Measurements from ENCODE around the gene DEF6. TPM values are rescaled to one million over a fixed set of nuclear protein-coding genes. Genes with fewer than 3 reads are reported as not detected.

Gene DEF6
- total RNA-seq, 1 experiment from 2014 or later: 0.59 TPM

DNA sequence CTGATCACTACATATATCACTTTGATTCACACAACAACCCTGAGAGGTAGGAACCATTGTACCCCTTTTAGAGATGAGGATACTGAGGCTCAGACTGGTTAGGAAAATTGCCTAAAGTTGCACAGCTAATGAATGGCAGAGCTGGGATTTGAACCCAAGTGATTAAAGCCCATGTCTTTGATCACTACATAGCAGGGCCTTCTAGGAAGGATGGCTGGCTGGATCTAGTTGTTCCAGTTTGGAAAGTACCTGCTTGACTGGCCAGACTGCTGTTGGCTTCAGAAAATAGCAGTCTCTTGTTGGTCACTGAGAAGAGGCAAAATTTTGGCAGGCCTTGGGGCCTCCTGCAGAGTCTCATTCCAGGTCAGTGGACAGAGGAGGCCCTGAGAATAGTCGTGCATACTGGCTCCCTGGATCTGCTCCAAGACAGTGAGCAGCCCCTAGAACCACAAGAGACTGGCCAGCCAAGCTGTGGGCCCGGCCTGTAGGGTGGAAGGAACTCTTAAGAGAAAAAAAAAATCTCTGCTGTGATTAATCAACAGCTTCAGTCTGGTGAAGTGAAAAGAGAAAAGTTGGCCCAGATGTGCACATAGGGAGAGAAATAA is 62.2 kb downstream of the DEF6 start:
- no peak for DNase-seq (ENCODE audit: low read depth, low spot score)
- intact Hi-C loops (cut with micrococcal nuclease; ENCODE audit: unreplicated experiment) (no loop called here), in situ Hi-C loops (cut with HindIII; ENCODE audit: low pct_unique_long_range_greater_than_20kb, low sequenced_read_pairs) (no loop called here)
- ChIA-PET POLR2A (no interaction called here), CTCF (interaction anchor here (0.6 kb wide), 1 partner anchor 8 kb away, joined by 14 read pairs; no protein-coding TSS in a partner anchor)
- TF ChIP-seq POLR2AphosphoS5 (IDR thresholded peaks at IDR 0.05; ENCODE audit: low read depth, low read length): no peak
- no peak for TF ChIP-seq TCF7L2 (IDR thresholded peaks at IDR 0.05; ENCODE audit: low read depth, low read length)
- TF ChIP-seq, protein P1, sequence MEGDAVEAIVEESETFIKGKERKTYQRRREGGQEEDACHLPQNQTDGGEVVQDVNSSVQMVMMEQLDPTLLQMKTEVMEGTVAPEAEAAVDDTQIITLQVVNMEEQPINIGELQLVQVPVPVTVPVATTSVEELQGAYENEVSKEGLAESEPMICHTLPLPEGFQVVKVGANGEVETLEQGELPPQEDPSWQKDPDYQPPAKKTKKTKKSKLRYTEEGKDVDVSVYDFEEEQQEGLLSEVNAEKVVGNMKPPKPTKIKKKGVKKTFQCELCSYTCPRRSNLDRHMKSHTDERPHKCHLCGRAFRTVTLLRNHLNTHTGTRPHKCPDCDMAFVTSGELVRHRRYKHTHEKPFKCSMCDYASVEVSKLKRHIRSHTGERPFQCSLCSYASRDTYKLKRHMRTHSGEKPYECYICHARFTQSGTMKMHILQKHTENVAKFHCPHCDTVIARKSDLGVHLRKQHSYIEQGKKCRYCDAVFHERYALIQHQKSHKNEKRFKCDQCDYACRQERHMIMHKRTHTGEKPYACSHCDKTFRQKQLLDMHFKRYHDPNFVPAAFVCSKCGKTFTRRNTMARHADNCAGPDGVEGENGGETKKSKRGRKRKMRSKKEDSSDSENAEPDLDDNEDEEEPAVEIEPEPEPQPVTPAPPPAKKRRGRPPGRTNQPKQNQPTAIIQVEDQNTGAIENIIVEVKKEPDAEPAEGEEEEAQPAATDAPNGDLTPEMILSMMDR (IDR thresholded peaks at IDR 0.05): no peak
- TF ChIP-seq SIN3A (IDR thresholded peaks at IDR 0.05; ENCODE audit: borderline replicate concordance, insufficient read depth, low read depth, low read length): no peak
- TF ChIP-seq, protein P2, sequence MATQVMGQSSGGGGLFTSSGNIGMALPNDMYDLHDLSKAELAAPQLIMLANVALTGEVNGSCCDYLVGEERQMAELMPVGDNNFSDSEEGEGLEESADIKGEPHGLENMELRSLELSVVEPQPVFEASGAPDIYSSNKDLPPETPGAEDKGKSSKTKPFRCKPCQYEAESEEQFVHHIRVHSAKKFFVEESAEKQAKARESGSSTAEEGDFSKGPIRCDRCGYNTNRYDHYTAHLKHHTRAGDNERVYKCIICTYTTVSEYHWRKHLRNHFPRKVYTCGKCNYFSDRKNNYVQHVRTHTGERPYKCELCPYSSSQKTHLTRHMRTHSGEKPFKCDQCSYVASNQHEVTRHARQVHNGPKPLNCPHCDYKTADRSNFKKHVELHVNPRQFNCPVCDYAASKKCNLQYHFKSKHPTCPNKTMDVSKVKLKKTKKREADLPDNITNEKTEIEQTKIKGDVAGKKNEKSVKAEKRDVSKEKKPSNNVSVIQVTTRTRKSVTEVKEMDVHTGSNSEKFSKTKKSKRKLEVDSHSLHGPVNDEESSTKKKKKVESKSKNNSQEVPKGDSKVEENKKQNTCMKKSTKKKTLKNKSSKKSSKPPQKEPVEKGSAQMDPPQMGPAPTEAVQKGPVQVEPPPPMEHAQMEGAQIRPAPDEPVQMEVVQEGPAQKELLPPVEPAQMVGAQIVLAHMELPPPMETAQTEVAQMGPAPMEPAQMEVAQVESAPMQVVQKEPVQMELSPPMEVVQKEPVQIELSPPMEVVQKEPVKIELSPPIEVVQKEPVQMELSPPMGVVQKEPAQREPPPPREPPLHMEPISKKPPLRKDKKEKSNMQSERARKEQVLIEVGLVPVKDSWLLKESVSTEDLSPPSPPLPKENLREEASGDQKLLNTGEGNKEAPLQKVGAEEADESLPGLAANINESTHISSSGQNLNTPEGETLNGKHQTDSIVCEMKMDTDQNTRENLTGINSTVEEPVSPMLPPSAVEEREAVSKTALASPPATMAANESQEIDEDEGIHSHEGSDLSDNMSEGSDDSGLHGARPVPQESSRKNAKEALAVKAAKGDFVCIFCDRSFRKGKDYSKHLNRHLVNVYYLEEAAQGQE (IDR thresholded peaks at IDR 0.05; ENCODE audit: insufficient read depth in 1 of 2, low read depth in 2 of 2, low read length in 1 of 2): no peak
- Histone ChIP-seq H3K9me3 (ENCODE audit: control insufficient read depth, insufficient read depth, low read depth, low read length) (no peaks in the 10 kb centered on the region), H3K4me1 (ENCODE audit: control insufficient read depth, insufficient read depth, low read length) (no peaks in the 10 kb centered on the region; the same call in 1 of the 2 replicates), H3K27me3 (ENCODE audit: control insufficient read depth, insufficient read depth, low read length) (no peaks in the 10 kb centered on the region), H3K36me3 (ENCODE audit: control insufficient read depth, insufficient read depth, low read length) (no peaks in the 10 kb centered on the region), H3K4me3 (ENCODE audit: low read depth in 2 of 2, low read length in 2 of 2) (no peak overlapping the region), H3K27ac (ENCODE audit: low read length) (no peak overlapping the region)
- no TSS peak for BruUV-seq (replicated peaks)
- no peak for ATAC-seq

DNA sequence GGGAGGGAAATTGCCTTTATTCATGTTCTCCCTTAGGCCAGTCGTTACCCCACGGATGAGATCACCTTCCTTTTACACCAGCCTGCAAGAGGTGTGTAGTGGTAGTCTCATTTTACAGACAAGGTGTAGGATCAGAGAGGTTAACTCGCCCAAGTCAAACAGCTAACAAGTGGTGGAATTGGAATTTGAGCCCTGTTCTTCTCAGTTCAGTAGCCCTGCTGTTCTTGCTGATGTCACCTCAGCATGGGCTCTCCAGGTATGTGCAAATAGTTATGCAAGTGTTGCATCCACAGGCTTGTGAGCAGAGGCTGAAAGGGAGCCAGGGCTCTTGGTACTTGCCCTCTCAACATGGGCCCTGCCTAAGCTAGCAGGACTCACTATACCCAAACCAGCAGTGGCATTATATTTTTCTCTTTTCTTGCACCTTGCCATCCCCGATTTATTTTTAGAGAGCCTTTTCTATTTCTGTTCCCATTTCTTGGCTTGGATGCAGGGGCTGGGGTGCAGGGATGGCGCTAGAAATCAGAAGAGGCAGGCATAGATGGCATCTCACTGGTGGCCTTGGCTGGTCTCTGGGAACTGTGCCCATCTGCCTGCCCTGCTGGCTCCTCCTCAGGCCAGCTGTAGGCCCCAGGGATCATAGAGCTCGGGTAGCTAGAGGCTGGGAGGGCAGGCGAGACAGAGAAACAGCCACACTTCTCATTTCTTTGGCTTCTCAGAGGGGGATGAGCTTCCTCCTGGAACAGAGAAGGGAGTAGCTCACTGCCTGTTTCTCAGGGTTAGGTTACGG is 62.9 kb downstream of the DEF6 start:
- Histone ChIP-seq H3K27ac (ENCODE audit: low read length) (no peak overlapping the region), H3K36me3 (ENCODE audit: control insufficient read depth, insufficient read depth, low read length) (no peaks in the 10 kb centered on the region), H3K9me3 (ENCODE audit: control insufficient read depth, insufficient read depth, low read depth, low read length) (no peaks in the 10 kb centered on the region), H3K4me1 (ENCODE audit: control insufficient read depth, insufficient read depth, low read length) (no peaks in the 10 kb centered on the region; the same call in 1 of the 2 replicates), H3K27me3 (ENCODE audit: control insufficient read depth, insufficient read depth, low read length) (no peaks in the 10 kb centered on the region), H3K4me3 (ENCODE audit: low read depth in 2 of 2, low read length in 2 of 2) (no peak overlapping the region)
- CTCF ChIA-PET: interaction anchor here (0.6 kb wide), 1 partner anchor 9 kb away, joined by 14 read pairs; no protein-coding TSS in a partner anchor
- peak; percentile 42; the same call in 1 of the 2 replicates for ATAC-seq
- no TSS peak for BruUV-seq (replicated peaks)
- intact Hi-C loops (cut with micrococcal nuclease; ENCODE audit: unreplicated experiment) (no loop called here), in situ Hi-C loops (cut with HindIII; ENCODE audit: low pct_unique_long_range_greater_than_20kb, low sequenced_read_pairs) (no loop called here)
- no peak for DNase-seq (ENCODE audit: low read depth, low spot score)
- TF ChIP-seq SIN3A (IDR thresholded peaks at IDR 0.05; ENCODE audit: borderline replicate concordance, insufficient read depth, low read depth, low read length): no peak
- no peak for TF ChIP-seq TCF7L2 (IDR thresholded peaks at IDR 0.05; ENCODE audit: low read depth, low read length)
- TF ChIP-seq, protein P1 (IDR thresholded peaks at IDR 0.05): no peak
- TF ChIP-seq POLR2AphosphoS5 (IDR thresholded peaks at IDR 0.05; ENCODE audit: low read depth, low read length): no peak
- TF ChIP-seq, protein P2 (IDR thresholded peaks at IDR 0.05; ENCODE audit: insufficient read depth in 1 of 2, low read depth in 2 of 2, low read length in 1 of 2): no peak
- POLR2A ChIA-PET: no interaction called here

All from Panc1 (cell line).